Glutamatergic neuron (in vitro differentiated cells): Measurements from ENCODE around the gene HPD. TPM values are rescaled to one million over a fixed set of nuclear protein-coding genes. Genes with fewer than 3 reads are reported as not detected.
A peak's percentile ranks its signal among the peaks of the same experiment; 100 is the strongest.

Experiments used
- DNase-seq: peaks from one replicate; pipeline ENCODE4 v3.0.0; 2022
- H3K27ac Mint-ChIP-seq: one replicate; pipeline ENCODE4 v1.8.0; 2020; ENCODE audit warnings: mild to moderate bottlenecking, mixed read lengths, inconsistent platforms; ENCODE audit not compliant: unreplicated experiment
- H3K27me3 Mint-ChIP-seq: one replicate; pipeline ENCODE4 v1.8.0; 2020; ENCODE audit warnings: mild to moderate bottlenecking, moderate library complexity, mixed read lengths, inconsistent platforms; ENCODE audit not compliant: unreplicated experiment
- H3K36me3 Mint-ChIP-seq: one replicate; pipeline ENCODE4 v1.8.0; 2020; ENCODE audit warnings: mild to moderate bottlenecking, mixed read lengths, inconsistent platforms; ENCODE audit not compliant: unreplicated experiment
- H3K4me1 Mint-ChIP-seq: one replicate; pipeline ENCODE4 v1.8.0; 2020; ENCODE audit warnings: mild to moderate bottlenecking, low read depth, mixed read lengths, inconsistent platforms; ENCODE audit not compliant: unreplicated experiment
- H3K4me3 Mint-ChIP-seq: one replicate; pipeline ENCODE4 v1.8.0; 2020; ENCODE audit warnings: mild to moderate bottlenecking, mixed read lengths, inconsistent platforms; ENCODE audit not compliant: unreplicated experiment
- H3K9me3 Mint-ChIP-seq: one replicate; pipeline ENCODE4 v1.8.0; 2020; ENCODE audit warnings: mild to moderate bottlenecking, moderate library complexity, mixed read lengths, inconsistent platforms; ENCODE audit not compliant: unreplicated experiment
- total RNA-seq: library from RNA; stranded (reverse); fragmentation: NEBNext Ultra II Directional; extraction: Animal tissue kit (Norgen Biotek cat#: 25700); gene quantifications from one replicate; pipeline ENCODE4 v1.2.1, GENCODE V29; 2021; ENCODE audit not compliant: unreplicated experiment
- TF ChIP-seq, protein P1 (sequence below): fragments of 200-600 bp; sonication (generic); IDR thresholded peaks from one replicate; pipeline ENCODE4 v1.5.0; 2021; ENCODE audit not compliant: partially characterized antibody, unreplicated experiment

The HPD gene
- total RNA-seq, 1 donor from 2014 or later: not detected

DNA sequence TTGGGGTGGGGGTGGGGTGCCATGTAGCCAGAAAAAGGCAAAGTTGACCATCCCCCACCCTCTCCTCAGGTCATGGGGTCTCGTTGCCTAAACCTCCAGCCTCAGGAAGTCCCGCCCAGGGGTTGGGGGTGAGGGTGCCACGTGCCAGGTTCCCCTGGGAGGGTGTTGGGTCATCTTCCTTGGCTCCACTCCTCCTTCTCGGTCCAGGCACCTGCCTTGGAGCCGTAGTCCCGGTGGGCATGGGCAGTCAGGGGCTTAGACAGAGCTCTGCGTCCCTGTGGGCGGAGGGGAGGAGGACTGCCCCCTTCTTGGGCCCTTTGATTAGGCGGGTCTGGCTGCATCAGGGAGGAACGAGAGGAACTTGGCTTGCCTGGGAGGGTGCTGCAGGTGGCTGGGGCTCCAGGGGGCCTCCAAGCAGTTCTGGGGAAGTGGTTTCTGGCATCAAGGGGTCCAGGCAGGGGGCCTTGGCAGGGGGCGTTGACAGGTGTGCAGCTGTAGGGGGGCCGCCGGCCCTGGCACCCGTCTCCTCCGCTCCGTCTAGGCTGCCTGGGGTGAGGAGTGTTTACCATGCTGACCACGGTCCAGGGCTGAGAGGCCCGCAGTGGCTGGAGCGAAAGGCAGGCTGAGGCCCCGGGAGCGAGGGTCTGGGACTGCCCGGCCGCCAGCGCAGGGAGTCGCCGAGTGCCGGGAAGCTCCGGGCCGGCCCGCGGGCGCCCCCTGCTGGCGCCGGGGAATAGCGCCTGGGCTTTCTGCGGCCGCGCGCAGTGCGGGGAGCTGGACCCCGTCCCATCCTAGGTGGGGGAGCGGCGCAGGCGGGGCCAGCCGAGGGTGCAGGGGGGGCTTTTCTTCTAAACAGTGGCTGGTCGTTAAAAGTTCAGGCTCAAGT is 47.0 kb downstream of the HPD start:
- Mint-ChIP-seq H3K9me3 (peaks cover 14% of the 10 kb centered on the region), H3K27ac (peak overlapping the region; percentile 28), H3K27me3 (peaks cover 13% of the 10 kb centered on the region), H3K36me3 (peaks cover 5% of the 10 kb centered on the region), H3K4me3 (peak overlapping the region; percentile 82), H3K4me1 (peaks cover 8% of the 10 kb centered on the region)
- DNase-seq: peak; percentile 87
- TF ChIP-seq, protein P1, sequence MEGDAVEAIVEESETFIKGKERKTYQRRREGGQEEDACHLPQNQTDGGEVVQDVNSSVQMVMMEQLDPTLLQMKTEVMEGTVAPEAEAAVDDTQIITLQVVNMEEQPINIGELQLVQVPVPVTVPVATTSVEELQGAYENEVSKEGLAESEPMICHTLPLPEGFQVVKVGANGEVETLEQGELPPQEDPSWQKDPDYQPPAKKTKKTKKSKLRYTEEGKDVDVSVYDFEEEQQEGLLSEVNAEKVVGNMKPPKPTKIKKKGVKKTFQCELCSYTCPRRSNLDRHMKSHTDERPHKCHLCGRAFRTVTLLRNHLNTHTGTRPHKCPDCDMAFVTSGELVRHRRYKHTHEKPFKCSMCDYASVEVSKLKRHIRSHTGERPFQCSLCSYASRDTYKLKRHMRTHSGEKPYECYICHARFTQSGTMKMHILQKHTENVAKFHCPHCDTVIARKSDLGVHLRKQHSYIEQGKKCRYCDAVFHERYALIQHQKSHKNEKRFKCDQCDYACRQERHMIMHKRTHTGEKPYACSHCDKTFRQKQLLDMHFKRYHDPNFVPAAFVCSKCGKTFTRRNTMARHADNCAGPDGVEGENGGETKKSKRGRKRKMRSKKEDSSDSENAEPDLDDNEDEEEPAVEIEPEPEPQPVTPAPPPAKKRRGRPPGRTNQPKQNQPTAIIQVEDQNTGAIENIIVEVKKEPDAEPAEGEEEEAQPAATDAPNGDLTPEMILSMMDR: peak; percentile 100

- TF ChIP-seq, protein P1: no peak
Observed at GRCh38 chr12:121810833-121811433, 47.7 kb downstream of the HPD start.

DNA sequence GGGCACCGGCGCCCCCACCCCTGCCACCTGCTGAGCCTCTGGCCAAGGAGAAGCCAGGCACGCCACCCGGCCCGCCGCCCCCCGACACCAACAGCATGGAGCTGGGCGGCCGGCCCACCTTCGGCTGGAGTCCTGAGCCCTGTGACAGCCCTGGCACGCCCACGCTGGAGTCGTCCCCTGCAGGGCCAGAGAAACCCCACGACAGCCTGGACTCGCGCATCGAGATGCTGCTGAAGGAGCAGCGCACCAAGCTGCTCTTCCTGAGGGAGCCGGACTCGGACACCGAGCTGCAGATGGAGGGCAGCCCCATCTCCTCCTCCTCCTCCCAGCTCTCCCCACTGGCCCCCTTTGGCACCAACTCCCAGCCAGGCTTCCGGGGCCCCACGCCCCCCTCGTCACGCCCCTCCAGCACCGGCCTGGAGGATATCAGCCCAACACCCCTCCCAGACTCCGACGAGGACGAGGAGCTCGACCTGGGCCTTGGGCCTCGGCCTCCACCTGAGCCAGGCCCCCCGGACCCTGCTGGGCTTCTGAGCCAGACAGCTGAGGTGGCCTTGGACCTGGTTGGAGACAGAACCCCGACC is 48.3 kb downstream of the HPD start:
- Mint-ChIP-seq H3K9me3 (peaks cover 12% of the 10 kb centered on the region), H3K27me3 (peaks cover 11% of the 10 kb centered on the region)
- TF ChIP-seq, protein P1: no peak

More at GRCh38 chr12:121810833-121811433, 47.7 kb downstream of the HPD start:
- Mint-ChIP-seq H3K27me3 (peaks cover 13% of the 10 kb centered on the region), H3K4me1 (peaks cover 14% of the 10 kb centered on the region), H3K4me3 (peak overlapping the region; percentile 78), H3K27ac (peak overlapping the region; percentile 19), H3K36me3 (peaks cover 5% of the 10 kb centered on the region), H3K9me3 (peaks cover 9% of the 10 kb centered on the region)
- no peak for DNase-seq

DNA sequence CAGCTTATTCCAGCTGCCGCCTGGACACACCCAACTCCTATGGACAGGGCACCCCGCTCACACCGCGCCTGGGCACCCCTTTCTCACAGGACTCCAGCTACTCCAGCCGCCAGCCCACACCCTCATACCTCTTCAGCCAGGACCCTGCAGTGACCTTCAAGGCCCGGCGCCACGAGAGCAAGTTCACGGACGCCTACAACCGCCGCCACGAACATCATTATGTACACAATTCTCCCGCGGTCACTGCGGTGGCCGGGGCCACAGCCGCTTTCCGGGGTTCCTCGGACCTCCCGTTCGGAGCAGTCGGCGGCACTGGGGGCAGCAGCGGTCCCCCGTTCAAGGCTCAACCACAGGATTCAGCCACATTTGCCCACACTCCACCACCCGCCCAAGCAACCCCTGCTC is 48.9 kb downstream of the HPD start:
- TF ChIP-seq, protein P1: no peak
- Mint-ChIP-seq H3K9me3 (peaks cover 12% of the 10 kb centered on the region), H3K27me3 (peaks cover 11% of the 10 kb centered on the region), H3K36me3 (peaks cover 5% of the 10 kb centered on the region), H3K4me3 (no peak overlapping the region), H3K27ac (no peak overlapping the region), H3K4me1 (peaks cover 17% of the 10 kb centered on the region)
- no peak for DNase-seq

More for the DNA sequence above, 48.3 kb downstream of the HPD start:
- Mint-ChIP-seq H3K27ac (no peak overlapping the region), H3K36me3 (peaks cover 5% of the 10 kb centered on the region), H3K4me1 (peaks cover 17% of the 10 kb centered on the region), H3K4me3 (no peak overlapping the region)
- DNase-seq: no peak
